ENCODE results near the gene HFM1.
"Not testable (repeated sequence)": the region's sequence is repeated elsewhere in the genome, so short reads cannot be mapped to it uniquely, and the experiment has no call there.

Gene HFM1

DNA sequence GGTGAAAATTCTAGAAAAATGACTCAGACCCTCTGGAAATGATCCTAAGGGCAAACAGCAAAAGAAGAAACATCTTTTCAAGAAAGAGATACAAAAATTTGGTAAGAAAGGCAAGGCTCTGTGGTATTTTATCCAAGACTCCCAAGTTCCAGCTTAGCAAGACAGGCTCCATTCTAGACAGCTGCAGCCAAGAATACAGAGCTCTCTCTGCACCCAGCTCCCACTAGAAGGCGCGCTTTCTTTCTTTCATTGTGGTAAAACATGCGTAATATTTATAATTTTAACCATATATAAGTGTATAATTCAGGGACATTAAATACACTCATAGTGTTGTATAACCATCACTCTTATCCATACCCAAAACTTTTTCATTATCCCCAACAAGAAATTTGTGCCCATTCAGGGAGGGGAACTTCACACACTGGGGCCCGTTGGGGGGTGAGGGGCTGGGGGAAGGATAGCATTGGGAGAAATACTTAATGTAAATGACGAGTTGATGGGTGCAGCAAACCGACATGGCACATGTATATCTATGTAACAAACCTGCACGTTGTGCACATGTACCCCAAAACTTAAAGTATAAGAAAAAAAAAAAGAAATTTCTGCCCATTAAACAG lies 2.2 kb upstream of the HFM1 start:
- Histone ChIP-seq H3K27me3 (ENCODE audit: low read depth, low read length) (no peaks in the 10 kb centered on the region), H3K27ac (ENCODE audit: low read length) (no peak overlapping the region), H3K9me3 (ENCODE audit: control insufficient read depth in 1 of 2, low read length in 2 of 2) (no peaks in the 10 kb centered on the region), H3K36me3 (ENCODE audit: control insufficient read depth in 1 of 2, insufficient read depth in 2 of 2, low read length in 2 of 2) (no peaks in the 10 kb centered on the region), H3K4me1 (ENCODE audit: control insufficient read depth in 1 of 2, insufficient read depth in 2 of 2, low read length in 2 of 2) (no peaks in the 10 kb centered on the region), H3K4me3 (ENCODE audit: low read depth in 1 of 2, low read length in 2 of 2) (no peak overlapping the region)

DNA sequence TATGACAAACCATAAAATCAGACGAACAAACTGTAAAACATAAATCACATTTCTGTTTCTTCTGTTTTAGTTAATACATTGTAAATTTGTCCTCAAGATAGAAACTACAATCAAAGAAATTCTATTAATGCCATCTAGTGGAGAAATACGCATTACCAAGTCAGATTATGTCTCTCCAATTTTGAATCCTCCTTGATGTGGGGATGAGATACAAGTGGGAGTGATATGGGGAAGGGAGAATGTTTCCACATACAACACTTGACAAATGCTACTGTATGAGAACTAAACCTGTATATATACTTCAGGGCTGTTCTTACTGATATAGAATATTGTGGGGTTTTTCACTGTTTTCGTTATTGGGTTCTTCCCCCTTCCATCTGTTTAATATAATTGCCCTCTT lies 2.6 kb downstream of the HFM1 start:
- no peaks in the 10 kb centered on the region for H3K36me3 ChIP-seq (ENCODE audit: control insufficient read depth in 1 of 2, insufficient read depth in 2 of 2, low read length in 2 of 2)
- no peaks in the 10 kb centered on the region for H3K27me3 ChIP-seq (ENCODE audit: low read depth, low read length)
- H3K4me3 ChIP-seq (ENCODE audit: low read depth in 1 of 2, low read length in 2 of 2), result no peak overlapping the region
- no peak overlapping the region for H3K27ac ChIP-seq (ENCODE audit: low read length)
- H3K9me3 ChIP-seq (ENCODE audit: control insufficient read depth in 1 of 2, low read length in 2 of 2), result no peaks in the 10 kb centered on the region
- no peaks in the 10 kb centered on the region for H3K4me1 ChIP-seq (ENCODE audit: control insufficient read depth in 1 of 2, insufficient read depth in 2 of 2, low read length in 2 of 2)

DNA sequence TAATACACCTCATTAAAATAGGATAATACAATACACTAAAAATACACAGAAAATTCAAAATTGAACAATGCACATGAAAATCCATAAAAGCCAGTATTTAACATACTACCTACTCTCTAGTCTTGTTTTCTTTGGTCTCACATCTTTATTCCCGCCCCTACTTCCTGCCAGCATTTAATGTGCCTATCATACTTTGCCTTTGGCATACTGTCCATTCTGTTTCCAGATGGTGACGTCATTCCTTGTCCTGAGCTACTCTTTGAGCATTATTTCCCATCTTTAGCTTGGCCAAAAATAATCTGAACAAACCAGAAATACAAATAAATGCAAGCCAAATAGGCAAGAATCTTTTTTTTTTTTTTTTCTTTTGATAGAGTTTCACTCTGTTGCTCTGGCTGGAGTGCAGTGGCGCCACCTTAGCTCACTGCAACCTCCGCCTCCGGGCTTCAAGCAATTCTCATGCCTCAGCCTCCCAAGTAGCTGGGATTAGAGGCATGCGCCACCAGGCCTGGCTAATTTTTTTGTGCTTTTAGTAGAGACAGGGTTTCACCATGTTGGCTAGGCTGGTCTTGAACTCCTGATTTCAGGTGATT lies 4.4 kb downstream of the HFM1 start:
- Histone ChIP-seq H3K4me3 (ENCODE audit: low read depth in 1 of 2, low read length in 2 of 2) (no peak overlapping the region), H3K9me3 (ENCODE audit: control insufficient read depth in 1 of 2, low read length in 2 of 2) (no peaks in the 10 kb centered on the region), H3K27me3 (ENCODE audit: low read depth, low read length) (no peaks in the 10 kb centered on the region), H3K27ac (ENCODE audit: low read length) (no peak overlapping the region), H3K4me1 (ENCODE audit: control insufficient read depth in 1 of 2, insufficient read depth in 2 of 2, low read length in 2 of 2) (no peaks in the 10 kb centered on the region), H3K36me3 (ENCODE audit: control insufficient read depth in 1 of 2, insufficient read depth in 2 of 2, low read length in 2 of 2) (no peaks in the 10 kb centered on the region)

DNA sequence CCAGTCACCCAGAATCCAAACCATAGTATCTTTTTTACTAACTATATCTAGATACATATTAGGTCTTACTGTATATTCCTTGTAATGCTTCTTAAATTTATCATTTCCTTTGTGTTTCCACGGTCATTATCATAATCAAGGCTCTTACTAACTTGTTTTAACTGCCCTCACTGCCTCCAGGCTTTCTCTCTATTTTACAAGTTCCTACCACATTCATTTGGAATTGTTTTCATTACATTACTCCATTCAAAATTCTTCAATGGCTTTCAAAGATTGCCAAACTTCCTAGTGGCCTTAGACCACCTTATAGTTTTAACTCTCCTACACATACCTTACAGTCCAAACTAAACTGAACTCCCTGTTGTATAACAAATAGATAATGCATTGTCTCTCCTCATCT lies 6.3 kb downstream of the HFM1 start:
- H3K36me3 ChIP-seq (ENCODE audit: control insufficient read depth in 1 of 2, insufficient read depth in 2 of 2, low read length in 2 of 2), result no peaks in the 10 kb centered on the region
- H3K4me1 ChIP-seq (ENCODE audit: control insufficient read depth in 1 of 2, insufficient read depth in 2 of 2, low read length in 2 of 2), result no peaks in the 10 kb centered on the region
- no peak overlapping the region for H3K4me3 ChIP-seq (ENCODE audit: low read depth in 1 of 2, low read length in 2 of 2)
- no peak overlapping the region for H3K27ac ChIP-seq (ENCODE audit: low read length)
- H3K27me3 ChIP-seq (ENCODE audit: low read depth, low read length), result no peaks in the 10 kb centered on the region
- no peaks in the 10 kb centered on the region for H3K9me3 ChIP-seq (ENCODE audit: control insufficient read depth in 1 of 2, low read length in 2 of 2)

DNA sequence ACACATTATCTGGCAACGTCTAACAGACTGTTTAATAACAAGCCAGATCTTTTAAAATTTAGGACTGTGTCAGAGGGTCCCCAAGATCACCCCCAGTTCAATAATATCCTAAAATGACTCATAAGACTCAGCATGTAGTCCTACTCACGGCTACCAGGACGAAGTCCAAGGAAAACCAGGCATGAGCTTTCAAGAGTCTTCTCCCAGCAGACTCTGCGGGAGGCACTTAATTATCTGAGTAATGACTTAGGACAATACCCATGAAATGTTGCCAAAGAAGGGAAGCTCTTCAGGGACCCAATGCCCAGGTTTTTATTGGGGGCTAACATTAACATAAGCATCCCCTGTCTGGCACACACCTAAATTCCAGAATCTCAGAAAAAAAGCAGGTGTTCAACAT lies 7.0 kb downstream of the HFM1 start:
- no peaks in the 10 kb centered on the region for H3K36me3 ChIP-seq (ENCODE audit: control insufficient read depth in 1 of 2, insufficient read depth in 2 of 2, low read length in 2 of 2)
- H3K4me1 ChIP-seq (ENCODE audit: control insufficient read depth in 1 of 2, insufficient read depth in 2 of 2, low read length in 2 of 2), result no peaks in the 10 kb centered on the region
- H3K9me3 ChIP-seq (ENCODE audit: control insufficient read depth in 1 of 2, low read length in 2 of 2), result no peaks in the 10 kb centered on the region
- no peaks in the 10 kb centered on the region for H3K27me3 ChIP-seq (ENCODE audit: low read depth, low read length)
- H3K27ac ChIP-seq (ENCODE audit: low read length), result no peak overlapping the region
- no peak overlapping the region for H3K4me3 ChIP-seq (ENCODE audit: low read depth in 1 of 2, low read length in 2 of 2)

DNA sequence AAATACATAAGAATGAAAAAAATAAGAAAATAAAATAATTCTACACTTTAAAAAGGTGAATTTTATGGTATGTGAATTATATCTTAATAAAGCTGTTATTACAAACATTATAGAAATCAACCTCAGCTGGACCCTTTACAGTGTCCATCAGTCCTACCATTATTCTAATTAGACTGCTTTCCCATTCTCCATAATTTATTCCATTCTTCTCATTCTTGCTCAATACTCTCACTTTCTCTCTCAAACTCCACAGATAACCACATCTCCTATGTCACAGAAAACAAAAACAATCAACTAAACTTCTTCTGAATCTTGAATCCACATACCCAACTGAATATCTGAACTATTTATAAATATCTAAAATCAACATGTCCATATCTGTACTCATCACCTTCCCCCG lies 11.6 kb downstream of the HFM1 start:
- Histone ChIP-seq H3K9me3 (ENCODE audit: control insufficient read depth in 1 of 2, low read length in 2 of 2) (no peaks in the 10 kb centered on the region), H3K27me3 (ENCODE audit: low read depth, low read length) (no peaks in the 10 kb centered on the region), H3K4me3 (ENCODE audit: low read depth in 1 of 2, low read length in 2 of 2) (no peak overlapping the region), H3K36me3 (ENCODE audit: control insufficient read depth in 1 of 2, insufficient read depth in 2 of 2, low read length in 2 of 2) (no peaks in the 10 kb centered on the region), H3K4me1 (ENCODE audit: control insufficient read depth in 1 of 2, insufficient read depth in 2 of 2, low read length in 2 of 2) (no peaks in the 10 kb centered on the region), H3K27ac (ENCODE audit: low read length) (no peak overlapping the region)

DNA sequence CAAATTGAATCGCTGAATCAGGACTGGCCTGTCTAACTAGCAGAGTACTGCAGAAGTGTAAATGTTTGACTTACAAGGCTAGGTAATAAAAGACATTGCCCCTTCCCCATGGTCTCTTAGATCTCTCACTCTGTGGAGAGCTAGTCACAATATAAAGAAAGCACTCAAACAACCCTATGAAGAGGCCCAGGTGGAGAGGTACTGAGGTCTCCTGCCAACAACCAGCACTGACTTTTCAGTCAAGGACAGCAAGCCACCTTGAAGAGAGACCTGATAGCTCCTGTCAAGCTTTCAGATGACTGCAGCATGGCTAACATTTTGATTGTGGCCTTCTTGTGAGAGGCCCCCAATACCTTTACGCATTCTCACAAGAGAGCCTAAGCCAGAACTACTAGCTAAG lies 18.5 kb downstream of the HFM1 start:
- no peaks in the 10 kb centered on the region for H3K27me3 ChIP-seq (ENCODE audit: low read depth, low read length)
- H3K4me3 ChIP-seq (ENCODE audit: low read depth in 1 of 2, low read length in 2 of 2), result no peak overlapping the region
- H3K27ac ChIP-seq (ENCODE audit: low read length), result no peak overlapping the region
- no peaks in the 10 kb centered on the region for H3K9me3 ChIP-seq (ENCODE audit: control insufficient read depth in 1 of 2, low read length in 2 of 2)
- H3K4me1 ChIP-seq (ENCODE audit: control insufficient read depth in 1 of 2, insufficient read depth in 2 of 2, low read length in 2 of 2), result no peaks in the 10 kb centered on the region
- H3K36me3 ChIP-seq (ENCODE audit: control insufficient read depth in 1 of 2, insufficient read depth in 2 of 2, low read length in 2 of 2), result no peaks in the 10 kb centered on the region

DNA sequence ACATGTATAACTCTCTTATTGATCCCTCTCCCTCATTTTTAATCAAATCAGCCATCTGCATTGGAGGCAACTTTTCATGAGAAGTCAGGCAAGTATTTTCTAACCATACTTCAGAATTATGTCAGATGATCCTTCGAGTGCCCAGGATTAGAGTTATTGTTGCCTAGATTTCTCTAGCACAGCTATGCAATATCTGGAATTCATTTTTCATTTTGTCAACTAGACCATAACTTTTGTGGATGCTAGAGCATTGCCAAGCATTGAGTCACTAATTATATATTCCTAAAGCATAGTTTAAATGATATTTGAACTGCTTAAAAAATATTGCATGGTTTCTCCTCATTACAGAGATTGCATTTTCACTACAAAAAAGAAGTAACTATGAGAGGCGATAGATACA lies 21.2 kb downstream of the HFM1 start:
- Histone ChIP-seq H3K36me3 (ENCODE audit: control insufficient read depth in 1 of 2, insufficient read depth in 2 of 2, low read length in 2 of 2) (no peaks in the 10 kb centered on the region), H3K4me1 (ENCODE audit: control insufficient read depth in 1 of 2, insufficient read depth in 2 of 2, low read length in 2 of 2) (no peaks in the 10 kb centered on the region), H3K9me3 (ENCODE audit: control insufficient read depth in 1 of 2, low read length in 2 of 2) (no peaks in the 10 kb centered on the region), H3K27me3 (ENCODE audit: low read depth, low read length) (no peaks in the 10 kb centered on the region), H3K4me3 (ENCODE audit: low read depth in 1 of 2, low read length in 2 of 2) (no peak overlapping the region), H3K27ac (ENCODE audit: low read length) (no peak overlapping the region)

DNA sequence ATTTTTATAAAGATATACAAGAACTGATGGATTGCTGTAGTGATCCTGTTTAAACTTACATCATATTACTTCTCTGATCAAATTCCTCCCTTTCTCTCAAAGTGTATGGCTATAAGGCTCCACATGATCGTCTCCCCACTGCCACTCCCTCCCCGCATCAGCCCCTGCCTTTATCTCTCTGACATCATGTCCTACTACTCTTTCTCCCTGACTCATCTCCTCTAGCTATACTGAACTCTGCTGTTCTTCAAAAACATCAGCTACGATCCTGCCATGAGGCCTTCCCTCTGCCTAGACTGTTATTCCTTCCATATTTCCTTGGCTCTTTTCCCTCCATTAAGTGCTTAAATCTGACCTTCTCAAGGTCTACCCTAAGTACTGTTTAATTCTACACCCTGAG lies 22.8 kb downstream of the HFM1 start:
- H3K27me3 ChIP-seq (ENCODE audit: low read depth, low read length), result no peaks in the 10 kb centered on the region
- H3K36me3 ChIP-seq (ENCODE audit: control insufficient read depth in 1 of 2, insufficient read depth in 2 of 2, low read length in 2 of 2), result no peaks in the 10 kb centered on the region
- H3K4me1 ChIP-seq (ENCODE audit: control insufficient read depth in 1 of 2, insufficient read depth in 2 of 2, low read length in 2 of 2), result no peaks in the 10 kb centered on the region
- no peak overlapping the region for H3K4me3 ChIP-seq (ENCODE audit: low read depth in 1 of 2, low read length in 2 of 2)
- H3K27ac ChIP-seq (ENCODE audit: low read length), result no peak overlapping the region
- H3K9me3 ChIP-seq (ENCODE audit: control insufficient read depth in 1 of 2, low read length in 2 of 2), result no peaks in the 10 kb centered on the region

DNA sequence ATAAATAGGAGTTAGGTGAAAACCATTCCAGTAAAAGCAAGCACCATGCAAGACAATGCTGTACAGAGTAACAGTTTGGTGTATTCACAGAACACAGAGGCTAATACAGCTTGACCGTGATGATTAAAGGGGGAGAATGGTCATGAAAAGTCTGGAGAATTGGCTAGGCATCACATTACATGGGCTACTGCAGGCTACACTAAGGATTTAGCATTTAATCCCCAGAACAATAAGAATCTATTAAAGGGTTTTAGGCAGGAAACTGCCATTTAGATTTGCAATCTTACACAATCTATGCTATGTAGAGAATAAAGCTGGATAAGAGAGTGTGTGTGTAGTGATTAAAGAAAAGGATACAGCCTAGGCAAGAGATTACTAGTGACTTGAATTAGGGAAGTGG lies 30.6 kb downstream of the HFM1 start:
- H3K9me3 ChIP-seq (ENCODE audit: control insufficient read depth in 1 of 2, low read length in 2 of 2), result no peaks in the 10 kb centered on the region
- no peaks in the 10 kb centered on the region for H3K27me3 ChIP-seq (ENCODE audit: low read depth, low read length)
- H3K4me3 ChIP-seq (ENCODE audit: low read depth in 1 of 2, low read length in 2 of 2), result no peak overlapping the region
- H3K36me3 ChIP-seq (ENCODE audit: control insufficient read depth in 1 of 2, insufficient read depth in 2 of 2, low read length in 2 of 2), result no peaks in the 10 kb centered on the region
- no peak overlapping the region for H3K27ac ChIP-seq (ENCODE audit: low read length)
- H3K4me1 ChIP-seq (ENCODE audit: control insufficient read depth in 1 of 2, insufficient read depth in 2 of 2, low read length in 2 of 2), result no peaks in the 10 kb centered on the region

DNA sequence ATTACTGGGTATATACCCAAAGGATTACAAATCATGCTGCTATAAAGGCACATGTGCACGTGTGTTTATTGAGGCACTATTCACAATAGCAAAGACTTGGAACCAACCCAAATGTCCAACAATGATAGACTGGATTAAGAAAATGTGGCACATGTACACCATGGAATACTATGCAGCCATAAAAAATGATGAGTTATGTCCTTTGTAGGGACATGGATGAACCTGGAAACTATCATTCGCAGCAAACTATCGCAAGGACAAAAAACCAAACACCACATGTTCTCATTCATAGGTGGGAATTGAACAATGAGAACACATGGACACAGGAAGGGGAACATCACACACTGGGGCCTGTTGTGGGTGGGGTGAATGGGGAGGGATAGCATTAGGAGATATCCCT lies 32.4 kb downstream of the HFM1 start:
- H3K4me1 ChIP-seq (ENCODE audit: control insufficient read depth in 1 of 2, insufficient read depth in 2 of 2, low read length in 2 of 2); H3K4me3 ChIP-seq (ENCODE audit: low read depth in 1 of 2, low read length in 2 of 2); H3K27ac ChIP-seq (ENCODE audit: low read length); H3K27me3 ChIP-seq (ENCODE audit: low read depth, low read length); H3K36me3 ChIP-seq (ENCODE audit: control insufficient read depth in 1 of 2, insufficient read depth in 2 of 2, low read length in 2 of 2); H3K9me3 ChIP-seq (ENCODE audit: control insufficient read depth in 1 of 2, low read length in 2 of 2): not testable (repeated sequence)

DNA sequence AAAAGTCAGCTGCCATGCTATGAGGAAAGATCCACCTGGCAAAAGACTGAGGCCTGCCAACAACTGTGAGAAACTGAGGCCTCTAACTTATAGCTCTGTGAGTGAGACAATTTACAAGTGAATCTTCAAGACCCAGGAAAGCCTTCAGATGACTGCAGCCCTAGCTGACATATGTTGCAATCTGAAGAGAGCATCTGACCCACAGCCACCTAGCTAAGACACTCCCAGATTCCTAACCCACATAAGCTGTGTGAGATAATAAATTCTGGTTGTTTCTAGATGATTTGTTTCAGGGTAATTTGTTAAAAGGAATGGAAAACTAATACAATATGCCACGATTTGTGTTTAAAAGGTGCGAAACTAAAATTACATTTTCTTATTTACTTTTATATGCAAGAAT lies 55.1 kb downstream of the HFM1 start:
- Histone ChIP-seq H3K27ac (ENCODE audit: low read length) (no peak overlapping the region), H3K36me3 (ENCODE audit: control insufficient read depth in 1 of 2, insufficient read depth in 2 of 2, low read length in 2 of 2) (no peaks in the 10 kb centered on the region), H3K4me1 (ENCODE audit: control insufficient read depth in 1 of 2, insufficient read depth in 2 of 2, low read length in 2 of 2) (no peaks in the 10 kb centered on the region), H3K27me3 (ENCODE audit: low read depth, low read length) (no peaks in the 10 kb centered on the region), H3K4me3 (ENCODE audit: low read depth in 1 of 2, low read length in 2 of 2) (no peak overlapping the region), H3K9me3 (ENCODE audit: control insufficient read depth in 1 of 2, low read length in 2 of 2) (peaks cover under 1 to 11% of the 10 kb centered on the region in 2 donors)

Measured in muscle layer of duodenum (tissue), 2 donors.